Activated CD4-positive, alpha-beta T cell treated with anti-CD3 and anti-CD28 coated beads for 1 hour (primary cell): ENCODE results near the gene LGALS12.

Experiments used
- DNase-seq: peaks from one replicate; pipeline ENCODE4 v3.0.0-alpha.2; 2020

The LGALS12 gene

GRCh38 chr11:63564056-63564774 is 58.3 kb downstream of the LGALS12 start:
- DNase-seq, result no peak

DNA sequence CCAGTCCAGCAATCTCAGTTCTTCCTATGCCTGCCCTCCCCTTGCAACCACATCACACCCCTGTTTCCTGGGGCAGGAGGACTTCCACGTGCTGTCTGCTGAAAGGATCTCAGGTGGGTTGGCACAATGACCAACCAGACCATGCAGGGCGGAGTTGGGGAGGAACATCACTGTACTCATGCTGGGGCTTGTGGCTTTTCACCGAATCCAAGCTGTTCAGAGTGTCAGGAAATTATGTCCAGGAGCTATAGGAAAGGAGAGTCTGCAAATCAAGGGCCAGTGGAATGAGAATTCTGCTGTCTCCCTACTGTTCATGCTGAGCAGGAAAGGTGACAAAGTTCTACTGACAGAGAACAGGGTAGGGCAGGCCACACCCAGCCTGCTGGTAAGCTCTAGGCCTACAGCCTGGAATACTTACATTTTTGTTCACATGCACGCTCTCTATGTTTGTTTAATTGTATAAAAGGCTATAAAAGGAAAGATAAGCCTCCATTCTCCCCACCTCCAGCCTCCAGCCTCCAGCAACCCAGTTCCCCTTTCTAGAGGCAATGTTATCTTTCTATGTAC is 59.0 kb downstream of the LGALS12 start:
- DNase-seq, result no peak
